Stomach (tissue), 9 donors: ENCODE measurements around the gene SLC6A17. TPM values are rescaled to one million over a fixed set of nuclear protein-coding genes. Genes with fewer than 3 reads are reported as not detected.

Source experiments
- DNase-seq, 2 donors: peaks; one replicate each; pipeline versions ENCODE4 v3.0.0 to v3.0.0-alpha.2; 2013 to 2019
- H3K27ac ChIP-seq, 5 donors: fragments of 200-600 bp in 4 of 5; sonication (generic) in 4 of 5; one replicate each; pipeline ENCODE4 v1.5.1; 2013 to 2019; ENCODE audit warnings: mild to moderate bottlenecking in 1 of 5, moderate library complexity in 1 of 5
- H3K27me3 ChIP-seq, 3 donors: fragments of 200-600 bp; sonication (generic); one replicate each; pipeline ENCODE4 v1.5.1; 2017 to 2019; ENCODE audit warnings: mixed run types in 1 of 3
- H3K36me3 ChIP-seq, 4 donors: fragments of 200-600 bp; sonication (generic); 1 replicate in 3 of 4; 2 replicates in 1 of 4; pipeline ENCODE4 v1.5.1; 2016 to 2019
- H3K4me1 ChIP-seq, 4 donors: fragments of 200-600 bp; sonication (generic); one replicate each; pipeline ENCODE4 v1.5.1; 2016 to 2019
- H3K4me3 ChIP-seq, 4 donors: fragments of 200-600 bp; sonication (generic) in 3 of 4; one replicate each; pipeline ENCODE4 v1.5.1; 2016 to 2019; ENCODE audit warnings: mild to moderate bottlenecking in 1 of 4
- H3K9me3 ChIP-seq, 4 donors: fragments of 200-600 bp; sonication (generic); one replicate each; pipeline ENCODE4 v1.5.1; 2016 to 2019
- EP300 ChIP-seq: sonication (generic); formaldehyde crosslinking; IDR thresholded peaks from one replicate; pipeline ENCODE4 v1.6.1; 2017; ENCODE audit warnings: antibody characterized with exemption
- POLR2A ChIP-seq, 4 donors: fragments of 450-650 bp; IDR thresholded peaks; one replicate each; pipeline ENCODE4 v1.6.1; 2016; ENCODE audit warnings: antibody characterized with exemption in 4 of 4, control low read depth in 2 of 4, mild to moderate bottlenecking in 1 of 4, moderate library complexity in 1 of 4
- POLR2AphosphoS5 ChIP-seq, 3 donors: sonication (generic); formaldehyde crosslinking; IDR thresholded peaks; one replicate each; pipeline ENCODE4 v1.6.1; 2016; ENCODE audit warnings: antibody characterized with exemption in 3 of 3
- WGBS, 5 donors: extraction: QIAGEN DNeasy Blood & Tissue Kit in 3 of 5; methylation state at CpG; one replicate each; pipeline versions ENCODE4 v1.1.5 to v1.1.7; 2013 to 2018; 5-methylcytosine and 5-hydroxymethylcytosine counted together
- intact Hi-C: fragments of 100-400 bp; cut with DNase I; formaldehyde crosslinking; loops from one replicate; pipeline ENCODE4 v1.15.1; 2023; ENCODE audit warnings: low total_unique reads
- polyA plus RNA-seq, 3 donors: library from polyadenylated mRNA; stranded (reverse); fragments of 200-250 nt; gene quantifications; one replicate each; pipeline ENCODE4 v1.2.3, GENCODE V29; 2013
- total RNA-seq, 5 donors: library from RNA; depleted of rRNA; stranded (reverse); fragments of >200 nt; gene quantifications; one replicate each; pipeline versions ENCODE4 v1.1.0 to v1.2.3, GENCODE V29; 2014 to 2016
- TF ChIP-seq, protein P1 (sequence below), 7 experiments: fragments of 450-650 bp in 4 of 7; fragments of 200-600 bp in 3 of 7; sonication (generic) in 3 of 7; IDR thresholded peaks; one replicate each; pipeline ENCODE4 v1.5.1; 2016 to 2019; ENCODE audit warnings: antibody characterized with exemption in 7 of 7, control low read depth in 2 of 7, mild to moderate bottlenecking in 1 of 7
- donor health status: healthy with polysubstance abuse.
- donor health status: Bipolar disorder and iron deficiency.
- donor health status: healthy.

SLC6A17 gene
- total and polyA plus RNA-seq, 8 donors, result 0.08 to 0.37 (median 0.14) TPM; not detected in 3

DNA sequence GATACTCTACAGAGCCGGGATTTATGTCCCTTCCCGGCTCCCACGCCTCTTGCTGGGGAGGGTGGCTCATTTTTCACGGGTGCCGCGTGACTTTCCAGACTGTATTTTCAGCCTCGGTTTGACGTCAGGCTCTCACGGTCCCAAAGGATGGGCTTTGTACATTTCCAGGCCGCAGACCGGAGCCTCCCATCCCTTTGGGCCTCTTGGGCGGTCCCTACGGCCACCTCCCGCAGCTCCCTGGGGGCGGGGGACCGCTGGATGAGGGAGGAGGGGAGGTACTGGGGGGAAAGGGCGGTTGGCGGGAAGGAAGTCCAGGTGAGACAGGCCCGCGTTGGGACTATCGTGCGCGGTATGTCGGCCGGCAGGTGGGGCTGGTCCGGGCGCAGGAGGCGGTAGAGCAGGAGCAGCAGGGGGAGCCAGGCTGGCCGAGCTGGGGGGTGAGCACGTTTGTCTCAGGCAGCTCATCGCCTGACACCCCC lies 20.1 kb upstream of the SLC6A17 start:
- peak in 1 of 2 donors; percentile 52 for DNase-seq
- TF ChIP-seq, protein P1, sequence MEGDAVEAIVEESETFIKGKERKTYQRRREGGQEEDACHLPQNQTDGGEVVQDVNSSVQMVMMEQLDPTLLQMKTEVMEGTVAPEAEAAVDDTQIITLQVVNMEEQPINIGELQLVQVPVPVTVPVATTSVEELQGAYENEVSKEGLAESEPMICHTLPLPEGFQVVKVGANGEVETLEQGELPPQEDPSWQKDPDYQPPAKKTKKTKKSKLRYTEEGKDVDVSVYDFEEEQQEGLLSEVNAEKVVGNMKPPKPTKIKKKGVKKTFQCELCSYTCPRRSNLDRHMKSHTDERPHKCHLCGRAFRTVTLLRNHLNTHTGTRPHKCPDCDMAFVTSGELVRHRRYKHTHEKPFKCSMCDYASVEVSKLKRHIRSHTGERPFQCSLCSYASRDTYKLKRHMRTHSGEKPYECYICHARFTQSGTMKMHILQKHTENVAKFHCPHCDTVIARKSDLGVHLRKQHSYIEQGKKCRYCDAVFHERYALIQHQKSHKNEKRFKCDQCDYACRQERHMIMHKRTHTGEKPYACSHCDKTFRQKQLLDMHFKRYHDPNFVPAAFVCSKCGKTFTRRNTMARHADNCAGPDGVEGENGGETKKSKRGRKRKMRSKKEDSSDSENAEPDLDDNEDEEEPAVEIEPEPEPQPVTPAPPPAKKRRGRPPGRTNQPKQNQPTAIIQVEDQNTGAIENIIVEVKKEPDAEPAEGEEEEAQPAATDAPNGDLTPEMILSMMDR (IDR thresholded peaks at IDR 0.05), result peak in 1 of 7 experiments; percentile 7
- no peak for TF ChIP-seq EP300
- peaks cover 0 to 10% (median 9%) of the 10 kb centered on the region in 4 donors for H3K4me1 ChIP-seq
- H3K9me3 ChIP-seq, result peaks cover 0 to 12% (median 5%) of the 10 kb centered on the region in 4 donors
- H3K27me3 ChIP-seq, result peaks cover 0 to 50% (median 21%) of the 10 kb centered on the region in 3 donors
- H3K4me3 ChIP-seq, result peak overlapping the region in 2 of 4 donors; percentile 0 to 12
- 5 to 7% (median 5%) methylated on average over 20 to 31 of the region's 31 CpGs for WGBS, 5 donors
- H3K36me3 ChIP-seq, result no peaks in the 10 kb centered on the region
- intact Hi-C loops, result no loop called here
- no peak overlapping the region for H3K27ac ChIP-seq

DNA sequence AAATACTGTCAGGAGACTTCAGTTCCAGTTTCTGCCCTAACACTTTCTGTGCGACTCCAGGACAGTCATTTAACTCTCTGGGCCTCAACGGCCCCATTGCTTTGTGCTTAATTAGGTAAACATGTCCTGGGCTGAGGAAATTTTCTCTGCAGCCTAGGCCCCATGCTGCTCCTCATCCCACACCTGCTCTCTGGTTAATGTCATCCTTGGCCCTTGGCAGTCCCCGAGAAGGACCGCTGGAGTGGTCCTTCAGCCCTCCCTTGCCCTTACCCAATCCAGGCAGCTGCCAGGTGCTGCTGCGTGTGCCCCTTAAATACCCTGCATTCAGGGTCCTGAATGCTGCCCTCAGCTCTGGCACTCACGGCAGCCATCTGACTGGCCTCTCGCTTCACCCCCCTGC lies 19.3 kb upstream of the SLC6A17 start:
- Histone ChIP-seq H3K36me3 (no peaks in the 10 kb centered on the region), H3K9me3 (peaks cover 0 to 9% (median 5%) of the 10 kb centered on the region in 4 donors), H3K27me3 (peaks cover 0 to 57% (median 21%) of the 10 kb centered on the region in 3 donors), H3K27ac (no peak overlapping the region), H3K4me1 (peaks cover 0 to 12% (median 9%) of the 10 kb centered on the region in 4 donors), H3K4me3 (no peak overlapping the region)
- intact Hi-C loops, result no loop called here
- no peak for DNase-seq
- TF ChIP-seq POLR2A (IDR thresholded peaks at IDR 0.05) (no peak), POLR2AphosphoS5 (IDR thresholded peaks at IDR 0.05) (no peak), EP300 (no peak)
- TF ChIP-seq, protein P1 (IDR thresholded peaks at IDR 0.05), result no peak
- WGBS, 5 donors, result 58 to 69% (median 61%) methylated on average over 7 of the region's 7 CpGs

DNA sequence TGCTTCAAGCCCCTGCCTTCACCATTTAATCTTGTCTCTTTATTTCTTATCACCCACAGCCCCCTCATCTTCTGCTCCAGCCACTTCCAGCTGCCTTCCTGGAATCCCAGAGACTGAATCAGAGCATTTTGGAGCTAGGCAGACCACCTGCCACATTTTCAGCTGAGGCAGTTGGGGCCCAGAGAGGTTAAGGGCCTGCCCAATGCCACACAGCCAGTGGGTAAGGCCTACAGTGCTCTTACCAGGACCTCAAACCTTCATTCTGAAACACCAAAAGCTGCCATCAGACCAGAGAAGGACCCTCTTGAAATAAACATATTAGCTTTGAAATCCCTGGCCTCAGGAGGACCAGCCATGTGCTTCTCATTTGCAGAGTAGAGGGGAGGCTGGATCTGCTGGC lies 17.6 kb upstream of the SLC6A17 start:
- Histone ChIP-seq H3K27me3 (peaks cover 0 to 60% (median 30%) of the 10 kb centered on the region in 3 donors), H3K36me3 (no peaks in the 10 kb centered on the region), H3K4me3 (no peak overlapping the region), H3K9me3 (no peaks in the 10 kb centered on the region), H3K4me1 (peaks cover 0 to 18% (median 11%) of the 10 kb centered on the region in 4 donors), H3K27ac (no peak overlapping the region)
- intact Hi-C loops, result no loop called here
- no peak for DNase-seq
- TF ChIP-seq EP300, result no peak
- no peak for TF ChIP-seq POLR2AphosphoS5 (IDR thresholded peaks at IDR 0.05)
- no peak for TF ChIP-seq POLR2A (IDR thresholded peaks at IDR 0.05)
- TF ChIP-seq, protein P1 (IDR thresholded peaks at IDR 0.05), result no peak

DNA sequence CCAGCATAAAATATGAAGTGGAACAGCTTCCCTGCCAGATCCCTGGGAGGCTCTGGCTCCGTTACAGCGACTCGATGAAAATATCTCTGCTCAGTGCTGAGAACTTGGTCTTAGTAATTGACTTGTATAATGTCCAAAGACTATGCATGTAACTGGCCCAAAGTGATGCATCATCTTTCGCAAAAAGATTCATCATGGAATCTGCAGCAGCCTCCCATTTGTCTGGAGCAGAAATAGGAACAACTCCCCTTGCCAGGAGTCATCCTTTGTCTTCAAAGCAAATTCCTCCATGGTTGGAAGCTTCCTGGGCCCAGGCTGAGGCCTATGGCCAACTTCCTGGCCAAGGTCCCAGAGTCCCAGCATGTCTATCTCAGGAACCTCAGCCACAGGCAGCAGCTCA lies 16.9 kb upstream of the SLC6A17 start:
- Histone ChIP-seq H3K4me3 (no peak overlapping the region), H3K4me1 (peaks cover 0 to 18% (median 11%) of the 10 kb centered on the region in 4 donors), H3K36me3 (no peaks in the 10 kb centered on the region), H3K27me3 (peaks cover 0 to 62% (median 30%) of the 10 kb centered on the region in 3 donors), H3K27ac (no peak overlapping the region), H3K9me3 (no peaks in the 10 kb centered on the region)
- intact Hi-C loops, result no loop called here
- TF ChIP-seq POLR2A (IDR thresholded peaks at IDR 0.05) (no peak), EP300 (no peak), POLR2AphosphoS5 (IDR thresholded peaks at IDR 0.05) (no peak)
- TF ChIP-seq, protein P1 (IDR thresholded peaks at IDR 0.05), result no peak
- 80 to 94% (median 90%) methylated on average over 4 of the region's 4 CpGs for WGBS, 5 donors
- no peak for DNase-seq
